Measurements from ENCODE around the gene GIMD1.

Gene GIMD1

GRCh38 chr4:106343865-106344646 is 24.5 kb downstream of the GIMD1 start:
- H3K9me3 ChIP-seq, result no peaks in the 10 kb centered on the region
- H3K27me3 ChIP-seq, result no peaks in the 10 kb centered on the region
- H3K36me3 ChIP-seq, result peaks cover 17% of the 10 kb centered on the region
- no peak for DNase-seq
- H3K4me3 ChIP-seq (ENCODE audit: low read depth, low read length), result no peak overlapping the region
- TF ChIP-seq CTCF (IDR thresholded peaks at IDR 0.05; ENCODE audit: low read depth, low read length), result no peak
- H3K4me1 ChIP-seq, result no peaks in the 10 kb centered on the region

GRCh38 chr4:106340774-106341173 is 27.8 kb downstream of the GIMD1 start:
- no peaks in the 10 kb centered on the region for H3K27me3 ChIP-seq
- TF ChIP-seq CTCF (IDR thresholded peaks at IDR 0.05; ENCODE audit: low read depth, low read length), result no peak
- H3K4me1 ChIP-seq, result no peaks in the 10 kb centered on the region
- no peak overlapping the region for H3K4me3 ChIP-seq (ENCODE audit: low read depth, low read length)
- no peak for DNase-seq
- H3K9me3 ChIP-seq, result no peaks in the 10 kb centered on the region
- H3K36me3 ChIP-seq, result peaks cover 36% of the 10 kb centered on the region

GRCh38 chr4:106339431-106339830 is 29.1 kb downstream of the GIMD1 start:
- no peaks in the 10 kb centered on the region for H3K4me1 ChIP-seq
- no peaks in the 10 kb centered on the region for H3K27me3 ChIP-seq
- TF ChIP-seq CTCF (IDR thresholded peaks at IDR 0.05; ENCODE audit: low read depth, low read length), result no peak
- H3K4me3 ChIP-seq (ENCODE audit: low read depth, low read length), result no peak overlapping the region
- no peaks in the 10 kb centered on the region for H3K9me3 ChIP-seq
- no peak for DNase-seq
- peaks cover 40% of the 10 kb centered on the region for H3K36me3 ChIP-seq

- no peak overlapping the region for H3K4me3 ChIP-seq (ENCODE audit: low read depth, low read length)
- H3K36me3 ChIP-seq, result peaks cover 43% of the 10 kb centered on the region
- H3K9me3 ChIP-seq, result no peaks in the 10 kb centered on the region
- TF ChIP-seq CTCF (IDR thresholded peaks at IDR 0.05; ENCODE audit: low read depth, low read length), result no peak
- no peaks in the 10 kb centered on the region for H3K27me3 ChIP-seq
- no peak for DNase-seq
- no peaks in the 10 kb centered on the region for H3K4me1 ChIP-seq
Observed at GRCh38 chr4:106338671-106339070, 29.9 kb downstream of the GIMD1 start.

- Histone ChIP-seq H3K4me1 (no peaks in the 10 kb centered on the region), H3K4me3 (ENCODE audit: low read depth, low read length) (no peak overlapping the region), H3K27me3 (no peaks in the 10 kb centered on the region), H3K9me3 (no peaks in the 10 kb centered on the region), H3K36me3 (peaks cover 50% of the 10 kb centered on the region)
- DNase-seq, result no peak
- no peak for TF ChIP-seq CTCF (IDR thresholded peaks at IDR 0.05; ENCODE audit: low read depth, low read length)
Observed at GRCh38 chr4:106337916-106338315, 30.7 kb downstream of the GIMD1 start.

GRCh38 chr4:106336618-106337017 is 32.0 kb downstream of the GIMD1 start:
- H3K9me3 ChIP-seq, result no peaks in the 10 kb centered on the region
- H3K27me3 ChIP-seq, result no peaks in the 10 kb centered on the region
- H3K36me3 ChIP-seq, result peaks cover 57% of the 10 kb centered on the region
- TF ChIP-seq CTCF (IDR thresholded peaks at IDR 0.05; ENCODE audit: low read depth, low read length), result no peak
- H3K4me3 ChIP-seq (ENCODE audit: low read depth, low read length), result no peak overlapping the region
- DNase-seq, result no peak
- H3K4me1 ChIP-seq, result no peaks in the 10 kb centered on the region

Data from BE2C (cell line).